Panc1 (cell line): ENCODE data around the gene WDR27. TPM values are rescaled to one million over a fixed set of nuclear protein-coding genes. Genes with fewer than 3 reads are reported as not detected.

Source experiments
- ATAC-seq: fragments of 200-7000 bp; cut with Tn5 transposase; 2 replicates; pipeline ENCODE4 v1.9.1; 2020; ENCODE audit warnings: mild to moderate bottlenecking, moderate library complexity
- BruUV-seq: library from RNA; stranded (reverse); fragments of 400-500 nt; replicated peaks from 2 replicates; lab custom pipeline; 2021; lab: Mats Ljungman, UMichigan
- CTCF ChIA-PET: fragments of 300-600 bp; sonication (Branson Sonifier 250); formaldehyde crosslinking; loops from one replicate; lab custom pipeline; 2022; ENCODE audit warnings: antibody characterized with exemption; lab: Charles Lee
- POLR2A ChIA-PET: fragments of 300-600 bp; sonication (Branson Sonifier 250); formaldehyde crosslinking; loops from one replicate; lab custom pipeline; 2022; ENCODE audit warnings: antibody characterized with exemption; lab: Charles Lee
- DNase-seq: peaks from one replicate; pipeline ENCODE4 v3.0.0-alpha.2; 2010; ENCODE audit warnings: low read depth, low spot score
- H3K27ac ChIP-seq: 2 replicates; pipeline ENCODE4 v1.5.1; 2011; ENCODE audit warnings: mild to moderate bottlenecking, low read length, inconsistent platforms
- H3K27me3 ChIP-seq: fragments of 200-500 bp; sonication (Bioruptor generic); 2 replicates; pipeline ENCODE4 v1.6.0; 2014; ENCODE audit warnings: low read length, inconsistent platforms; ENCODE audit not compliant: control insufficient read depth, insufficient read depth
- H3K36me3 ChIP-seq: fragments of 200-500 bp; sonication (Bioruptor generic); 2 replicates; pipeline ENCODE4 v1.5.1; 2014; ENCODE audit warnings: inconsistent platforms, mild to moderate bottlenecking, low read length, moderate library complexity; ENCODE audit not compliant: control insufficient read depth, insufficient read depth
- H3K4me1 ChIP-seq: 2 replicates; pipeline ENCODE4 v1.5.1; 2011; ENCODE audit warnings: inconsistent platforms, mild to moderate bottlenecking, low read length, moderate library complexity; ENCODE audit not compliant: control insufficient read depth, insufficient read depth
- H3K4me3 ChIP-seq, 2 experiments: 2 replicates each; pipeline ENCODE4 v1.5.1; 2011 to 2012; ENCODE audit warnings: low read depth in 2 of 2, low read length in 2 of 2, mild to moderate bottlenecking in 2 of 2, inconsistent platforms in 1 of 2, moderate library complexity in 1 of 2
- H3K9me3 ChIP-seq: fragments of 200-500 bp; sonication (Bioruptor generic); 2 replicates; pipeline ENCODE4 v1.5.1; 2014; ENCODE audit warnings: low read depth, mild to moderate bottlenecking, inconsistent platforms, low read length, moderate library complexity; ENCODE audit not compliant: control insufficient read depth, insufficient read depth
- CTCF ChIP-seq: fragments of 450-650 bp; IDR thresholded peaks from 2 replicates; pipeline ENCODE4 v1.5.1; 2017; ENCODE audit warnings: mild to moderate bottlenecking
- POLR2AphosphoS5 ChIP-seq: IDR thresholded peaks from 2 replicates; pipeline ENCODE4 v1.6.1; 2012; ENCODE audit warnings: mild to moderate bottlenecking, low read depth, low read length, moderate library complexity
- REST ChIP-seq, 2 experiments: IDR thresholded peaks; 2 replicates each; pipeline ENCODE4 v1.6.1; 2011 to 2012; ENCODE audit warnings: low read depth in 2 of 2, control low read depth in 1 of 2, low read length in 1 of 2, mild to moderate bottlenecking in 1 of 2, moderate library complexity in 1 of 2; ENCODE audit not compliant: insufficient read depth in 1 of 2
- SIN3A ChIP-seq: IDR thresholded peaks from 2 replicates; pipeline ENCODE4 v1.6.1; 2012; ENCODE audit warnings: low read depth, mild to moderate bottlenecking, low read length, moderate library complexity, borderline replicate concordance; ENCODE audit not compliant: insufficient read depth
- TCF7L2 ChIP-seq: IDR thresholded peaks from 2 replicates; pipeline ENCODE4 v1.6.1; 2011; ENCODE audit warnings: mild to moderate bottlenecking, low read depth, low read length, inconsistent platforms
- in situ Hi-C: cut with HindIII; loops from 2 replicates; pipeline ENCODE4 v1.10.0; 2016; ENCODE audit warnings: low sequenced_read_pairs, low pct_unique_long_range_greater_than_20kb
- intact Hi-C: fragments of 100-400 bp; cut with micrococcal nuclease; formaldehyde crosslinking; loops from one replicate; pipeline ENCODE4 v1.10.0; 2022; ENCODE audit not compliant: unreplicated experiment
- total RNA-seq: library from RNA; stranded (reverse); gene quantifications from one replicate; pipeline ENCODE4 v1.2.1, GENCODE V29; 2021; ENCODE audit not compliant: unreplicated experiment

The WDR27 gene
- total RNA-seq, 1 experiment from 2014 or later: 56.3 TPM

- in situ Hi-C loops (no loop called here), intact Hi-C loops (no loop called here)
Measured at GRCh38 chr6:169729961-169730360, 28.1 kb upstream of the WDR27 start.

DNA sequence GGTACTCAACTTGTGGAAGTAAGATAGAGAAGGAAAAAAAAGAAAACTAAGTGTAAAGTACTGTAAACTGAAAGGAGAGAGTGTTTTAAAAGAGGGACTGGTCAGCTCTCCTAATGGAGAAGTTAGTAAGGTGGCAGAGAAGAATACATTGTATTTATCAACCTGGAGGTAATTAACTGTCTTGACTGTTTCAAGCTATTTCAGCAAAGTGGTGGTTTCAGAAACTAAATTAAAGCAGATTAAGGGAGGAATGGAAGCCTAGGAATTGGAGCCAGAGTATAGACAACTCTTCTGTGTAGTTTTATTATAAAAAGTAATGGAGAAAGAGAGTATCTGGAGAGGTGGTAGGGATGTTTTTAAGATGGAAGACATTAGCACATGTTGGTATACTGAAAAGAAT, 25.1 kb upstream of the WDR27 start:
- in situ Hi-C loops (no loop called here), intact Hi-C loops (no loop called here)
- H3K36me3 ChIP-seq: no peaks in the 10 kb centered on the region
- TSS peak; percentile 57 for BruUV-seq
- no peak overlapping the region for H3K27ac ChIP-seq
- POLR2A ChIA-PET: no interaction called here
- no peak overlapping the region for H3K4me3 ChIP-seq
- H3K4me1 ChIP-seq: peaks cover 13% of the 10 kb centered on the region
- DNase-seq: no peak
- no peak for TF ChIP-seq POLR2AphosphoS5
- TF ChIP-seq REST (IDR thresholded peaks at IDR 0.05; ENCODE audit: insufficient read depth in 1 of 2, low read depth in 2 of 2, low read length in 1 of 2): no peak
- TF ChIP-seq SIN3A: no peak
- no peak for TF ChIP-seq TCF7L2
- no peak for TF ChIP-seq CTCF
- CTCF ChIA-PET: no interaction called here
- no peaks in the 10 kb centered on the region for H3K27me3 ChIP-seq
- no peak for ATAC-seq
- H3K9me3 ChIP-seq: no peaks in the 10 kb centered on the region

More at GRCh38 chr6:169729961-169730360, 28.1 kb upstream of the WDR27 start:
- Histone ChIP-seq H3K27ac (no peak overlapping the region), H3K27me3 (no peaks in the 10 kb centered on the region), H3K4me1 (peaks cover 6% of the 10 kb centered on the region), H3K36me3 (no peaks in the 10 kb centered on the region), H3K4me3 (no peak overlapping the region), H3K9me3 (no peaks in the 10 kb centered on the region)
- POLR2A ChIA-PET: no interaction called here
- ATAC-seq: no peak
- CTCF ChIA-PET: no interaction called here
- TF ChIP-seq CTCF: no peak
- no peak for TF ChIP-seq POLR2AphosphoS5
- no peak for TF ChIP-seq SIN3A
- TF ChIP-seq TCF7L2: no peak
- TF ChIP-seq REST (IDR thresholded peaks at IDR 0.05; ENCODE audit: insufficient read depth in 1 of 2, low read depth in 2 of 2, low read length in 1 of 2): no peak
- BruUV-seq: no TSS peak
- no peak for DNase-seq
